GM06990 (cell line): ENCODE results near the gene HCFC1.

Experiments
- DNase-seq: peaks from one replicate; pipeline ENCODE4 v3.0.0-alpha.2; 2011; ENCODE audit not compliant: insufficient read length; ENCODE audit errors: extremely low read depth
- H3K27me3 ChIP-seq: replicated peaks from 2 replicates; pipeline ENCODE4 v1.6.0; 2011; ENCODE audit warnings: low read length; ENCODE audit not compliant: control insufficient read depth, insufficient read depth
- H3K36me3 ChIP-seq: 2 replicates; pipeline ENCODE4 v1.5.1; 2011; ENCODE audit warnings: low read length; ENCODE audit not compliant: control insufficient read depth, insufficient read depth
- H3K4me3 ChIP-seq: replicated peaks from 2 replicates; pipeline ENCODE4 v1.5.1; 2011; ENCODE audit warnings: low read depth, mild to moderate bottlenecking, control low read depth, low read length
- CTCF ChIP-seq: IDR thresholded peaks from 2 replicates; pipeline ENCODE4 v1.5.1; 2011; ENCODE audit warnings: low read length, control low read depth, mild to moderate bottlenecking, inconsistent platforms; ENCODE audit not compliant: insufficient read depth, poor library complexity, severe bottlenecking

Gene HCFC1

GRCh38 chrX:153960077-153960476 is 11.5 kb downstream of the HCFC1 start:
- peaks cover 42% of the 10 kb centered on the region for H3K36me3 ChIP-seq
- no peaks in the 10 kb centered on the region for H3K27me3 ChIP-seq
- H3K4me3 ChIP-seq = no peak overlapping the region
- no peak for TF ChIP-seq CTCF
- no peak for DNase-seq

GRCh38 chrX:153959649-153960048 is 12.0 kb downstream of the HCFC1 start:
- no peak for DNase-seq
- H3K36me3 ChIP-seq = peaks cover 43% of the 10 kb centered on the region
- no peaks in the 10 kb centered on the region for H3K27me3 ChIP-seq
- H3K4me3 ChIP-seq = no peak overlapping the region
- TF ChIP-seq CTCF = no peak

- peaks cover 44% of the 10 kb centered on the region for H3K36me3 ChIP-seq
Measured at GRCh38 chrX:153958605-153959004, 13.0 kb downstream of the HCFC1 start.

GRCh38 chrX:153957224-153957623 is 14.4 kb downstream of the HCFC1 start:
- H3K27me3 ChIP-seq = no peaks in the 10 kb centered on the region
- peaks cover 44% of the 10 kb centered on the region for H3K36me3 ChIP-seq
- TF ChIP-seq CTCF = no peak
- no peak overlapping the region for H3K4me3 ChIP-seq
- peak; percentile 12 for DNase-seq

More at GRCh38 chrX:153958605-153959004, 13.0 kb downstream of the HCFC1 start:
- Histone ChIP-seq H3K27me3 (no peaks in the 10 kb centered on the region), H3K4me3 (no peak overlapping the region)
- TF ChIP-seq CTCF = no peak
- no peak for DNase-seq

GRCh38 chrX:153956044-153956907 is 15.3 kb downstream of the HCFC1 start:
- H3K27me3 ChIP-seq = no peaks in the 10 kb centered on the region
- no peak for DNase-seq
- no peak overlapping the region for H3K4me3 ChIP-seq
- H3K36me3 ChIP-seq = peaks cover 44% of the 10 kb centered on the region
- TF ChIP-seq CTCF = no peak
